DMS114 treated with DMSO at 0.1 percent for 48 hours (cell line): ENCODE results near the gene SND1.

Source experiments
- DNase-seq: peaks from one replicate; lab custom pipeline; 2025; ENCODE audit not compliant: unreplicated experiment; lab: John Stamatoyannopoulos, UW

The SND1 gene

GRCh38 chr7:127980901-127981300, 328.9 kb downstream of the SND1 start:
- DNase-seq: no peak

GRCh38 chr7:127981965-127982364, 330.0 kb downstream of the SND1 start:
- no peak for DNase-seq

GRCh38 chr7:127983804-127984332, 331.9 kb downstream of the SND1 start:
- DNase-seq: no peak

GRCh38 chr7:127986581-127987521, 334.9 kb downstream of the SND1 start:
- no peak for DNase-seq

GRCh38 chr7:127988751-127989150, 336.8 kb downstream of the SND1 start:
- DNase-seq: no peak

- DNase-seq: no peak
Measured at GRCh38 chr7:127993317-127993716, 341.3 kb downstream of the SND1 start.

- no peak for DNase-seq
Measured at GRCh38 chr7:127993987-127994386, 342.0 kb downstream of the SND1 start.

- no peak for DNase-seq
Measured at GRCh38 chr7:127995156-127995880, 343.3 kb downstream of the SND1 start.

GRCh38 chr7:127995881-127996215, 343.9 kb downstream of the SND1 start:
- DNase-seq: no peak

GRCh38 chr7:127996253-127997071, 344.5 kb downstream of the SND1 start:
- no peak for DNase-seq

GRCh38 chr7:127997226-127997922, 345.4 kb downstream of the SND1 start:
- DNase-seq: no peak

GRCh38 chr7:127998671-127999070, 346.7 kb downstream of the SND1 start:
- DNase-seq: no peak

GRCh38 chr7:128000048-128000447, 348.1 kb downstream of the SND1 start:
- no peak for DNase-seq

GRCh38 chr7:128000854-128001265, 348.9 kb downstream of the SND1 start:
- no peak for DNase-seq

GRCh38 chr7:128003167-128003566, 351.2 kb downstream of the SND1 start:
- DNase-seq: no peak

- no peak for DNase-seq
Measured at GRCh38 chr7:128003787-128004186, 351.8 kb downstream of the SND1 start.

- no peak for DNase-seq
Measured at GRCh38 chr7:128004623-128005022, 352.6 kb downstream of the SND1 start.

GRCh38 chr7:128005117-128005516, 353.1 kb downstream of the SND1 start:
- DNase-seq: no peak

- no peak for DNase-seq
Measured at GRCh38 chr7:128005759-128006159, 353.8 kb downstream of the SND1 start.

- DNase-seq: no peak
Measured at GRCh38 chr7:128006550-128007302, 354.7 kb downstream of the SND1 start.
